ENCODE data around the gene SPANXN4.

Gene SPANXN4

DNA sequence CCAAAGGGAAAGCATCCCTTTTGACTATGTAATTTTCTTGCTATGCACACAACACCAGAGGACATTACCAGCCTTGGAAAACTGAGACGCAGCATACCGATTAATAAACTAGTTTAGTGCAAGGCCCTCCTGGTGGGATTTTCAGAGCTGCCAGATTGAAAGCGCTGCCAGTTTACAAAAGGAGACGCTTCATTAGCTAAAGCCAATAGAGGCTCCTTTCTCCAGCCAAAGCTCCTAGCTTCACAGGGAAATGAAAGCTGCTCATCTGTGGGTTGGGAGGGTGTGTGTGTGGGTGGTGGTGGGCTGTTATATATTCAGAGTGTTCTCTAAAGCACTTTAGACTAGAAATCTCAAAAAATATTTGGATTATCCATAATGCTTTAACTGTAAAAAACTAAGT, 32.4 kb downstream of the SPANXN4 start:
- Histone ChIP-seq H3K4me3 (replicated peaks; ENCODE audit: insufficient read depth, low read length) (no peak overlapping the region), H3K27ac (replicated peaks) (no peak overlapping the region), H3K27me3 (ENCODE audit: insufficient read depth, poor library complexity, severe bottlenecking) (no peaks in the 10 kb centered on the region)
- TF ChIP-seq GABPA (IDR thresholded peaks at IDR 0.05; ENCODE audit: low read depth), result no peak
- no peak for DNase-seq (ENCODE audit: low read depth in 1 of 2, low spot score in 1 of 2)

DNA sequence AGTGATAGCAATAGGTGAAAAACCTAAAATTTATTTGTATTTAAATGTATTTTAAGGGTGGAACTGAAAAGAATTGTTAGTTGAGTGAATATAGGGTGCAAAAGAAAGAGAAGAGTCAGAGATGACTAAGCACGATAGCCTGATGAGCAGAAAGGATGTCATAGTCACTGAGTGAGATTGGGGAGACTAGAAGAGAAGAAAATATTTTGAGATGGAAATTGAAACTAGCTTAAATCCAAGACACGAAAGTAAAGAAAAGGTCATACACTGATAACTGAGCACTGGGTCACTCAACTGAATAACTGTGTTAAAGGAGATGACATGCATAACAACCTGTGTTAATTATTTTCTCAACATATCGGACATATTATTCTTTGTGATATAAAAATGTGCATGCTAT, 55.5 kb downstream of the SPANXN4 start:
- H3K27me3 ChIP-seq (ENCODE audit: insufficient read depth, poor library complexity, severe bottlenecking), result no peaks in the 10 kb centered on the region
- no peak for DNase-seq (ENCODE audit: low read depth in 1 of 2, low spot score in 1 of 2)
- no peak overlapping the region for H3K27ac ChIP-seq (replicated peaks)
- H3K4me3 ChIP-seq (replicated peaks; ENCODE audit: insufficient read depth, low read length), result no peak overlapping the region
- no peak for TF ChIP-seq SPI1 (IDR thresholded peaks at IDR 0.05; ENCODE audit: borderline replicate concordance, low read depth)
- no peak for TF ChIP-seq GABPA (IDR thresholded peaks at IDR 0.05; ENCODE audit: low read depth)
- TF ChIP-seq, protein P1, sequence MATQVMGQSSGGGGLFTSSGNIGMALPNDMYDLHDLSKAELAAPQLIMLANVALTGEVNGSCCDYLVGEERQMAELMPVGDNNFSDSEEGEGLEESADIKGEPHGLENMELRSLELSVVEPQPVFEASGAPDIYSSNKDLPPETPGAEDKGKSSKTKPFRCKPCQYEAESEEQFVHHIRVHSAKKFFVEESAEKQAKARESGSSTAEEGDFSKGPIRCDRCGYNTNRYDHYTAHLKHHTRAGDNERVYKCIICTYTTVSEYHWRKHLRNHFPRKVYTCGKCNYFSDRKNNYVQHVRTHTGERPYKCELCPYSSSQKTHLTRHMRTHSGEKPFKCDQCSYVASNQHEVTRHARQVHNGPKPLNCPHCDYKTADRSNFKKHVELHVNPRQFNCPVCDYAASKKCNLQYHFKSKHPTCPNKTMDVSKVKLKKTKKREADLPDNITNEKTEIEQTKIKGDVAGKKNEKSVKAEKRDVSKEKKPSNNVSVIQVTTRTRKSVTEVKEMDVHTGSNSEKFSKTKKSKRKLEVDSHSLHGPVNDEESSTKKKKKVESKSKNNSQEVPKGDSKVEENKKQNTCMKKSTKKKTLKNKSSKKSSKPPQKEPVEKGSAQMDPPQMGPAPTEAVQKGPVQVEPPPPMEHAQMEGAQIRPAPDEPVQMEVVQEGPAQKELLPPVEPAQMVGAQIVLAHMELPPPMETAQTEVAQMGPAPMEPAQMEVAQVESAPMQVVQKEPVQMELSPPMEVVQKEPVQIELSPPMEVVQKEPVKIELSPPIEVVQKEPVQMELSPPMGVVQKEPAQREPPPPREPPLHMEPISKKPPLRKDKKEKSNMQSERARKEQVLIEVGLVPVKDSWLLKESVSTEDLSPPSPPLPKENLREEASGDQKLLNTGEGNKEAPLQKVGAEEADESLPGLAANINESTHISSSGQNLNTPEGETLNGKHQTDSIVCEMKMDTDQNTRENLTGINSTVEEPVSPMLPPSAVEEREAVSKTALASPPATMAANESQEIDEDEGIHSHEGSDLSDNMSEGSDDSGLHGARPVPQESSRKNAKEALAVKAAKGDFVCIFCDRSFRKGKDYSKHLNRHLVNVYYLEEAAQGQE (IDR thresholded peaks at IDR 0.05; ENCODE audit: insufficient replicate concordance, low read depth), result no peak

DNA sequence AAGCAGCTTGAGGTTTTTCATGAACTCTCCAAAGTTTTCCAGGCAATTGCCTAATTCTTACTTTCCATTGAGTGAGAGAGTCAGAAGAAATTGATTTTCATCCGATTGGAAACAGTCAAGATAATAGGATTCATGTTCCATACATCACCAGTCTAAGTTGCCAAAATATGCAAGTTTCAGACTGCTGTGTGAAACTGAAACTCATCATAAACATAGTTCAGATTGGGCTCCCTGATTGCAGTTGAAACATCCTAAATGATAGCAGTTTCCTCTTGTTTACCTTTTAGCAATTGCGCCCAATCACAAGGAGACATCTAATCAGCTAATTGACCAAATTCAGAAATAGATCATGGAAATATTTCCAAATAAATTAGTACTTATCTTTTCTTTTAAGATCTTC, 56.8 kb downstream of the SPANXN4 start:
- no peak overlapping the region for H3K4me3 ChIP-seq (replicated peaks; ENCODE audit: insufficient read depth, low read length)
- DNase-seq (ENCODE audit: low read depth in 1 of 2, low spot score in 1 of 2), result no peak
- TF ChIP-seq GABPA (IDR thresholded peaks at IDR 0.05; ENCODE audit: low read depth), result no peak
- no peak for TF ChIP-seq POLR2AphosphoS5 (IDR thresholded peaks at IDR 0.05; ENCODE audit: low read depth)
- TF ChIP-seq, protein P2, sequence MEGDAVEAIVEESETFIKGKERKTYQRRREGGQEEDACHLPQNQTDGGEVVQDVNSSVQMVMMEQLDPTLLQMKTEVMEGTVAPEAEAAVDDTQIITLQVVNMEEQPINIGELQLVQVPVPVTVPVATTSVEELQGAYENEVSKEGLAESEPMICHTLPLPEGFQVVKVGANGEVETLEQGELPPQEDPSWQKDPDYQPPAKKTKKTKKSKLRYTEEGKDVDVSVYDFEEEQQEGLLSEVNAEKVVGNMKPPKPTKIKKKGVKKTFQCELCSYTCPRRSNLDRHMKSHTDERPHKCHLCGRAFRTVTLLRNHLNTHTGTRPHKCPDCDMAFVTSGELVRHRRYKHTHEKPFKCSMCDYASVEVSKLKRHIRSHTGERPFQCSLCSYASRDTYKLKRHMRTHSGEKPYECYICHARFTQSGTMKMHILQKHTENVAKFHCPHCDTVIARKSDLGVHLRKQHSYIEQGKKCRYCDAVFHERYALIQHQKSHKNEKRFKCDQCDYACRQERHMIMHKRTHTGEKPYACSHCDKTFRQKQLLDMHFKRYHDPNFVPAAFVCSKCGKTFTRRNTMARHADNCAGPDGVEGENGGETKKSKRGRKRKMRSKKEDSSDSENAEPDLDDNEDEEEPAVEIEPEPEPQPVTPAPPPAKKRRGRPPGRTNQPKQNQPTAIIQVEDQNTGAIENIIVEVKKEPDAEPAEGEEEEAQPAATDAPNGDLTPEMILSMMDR (IDR thresholded peaks at IDR 0.05; ENCODE audit: insufficient read depth, low read length), result no peak
- TF ChIP-seq, protein P1 (IDR thresholded peaks at IDR 0.05; ENCODE audit: insufficient replicate concordance, low read depth), result no peak
- TF ChIP-seq SPI1 (IDR thresholded peaks at IDR 0.05; ENCODE audit: borderline replicate concordance, low read depth), result no peak
- H3K27ac ChIP-seq (replicated peaks), result no peak overlapping the region
- H3K27me3 ChIP-seq (ENCODE audit: insufficient read depth, poor library complexity, severe bottlenecking), result no peaks in the 10 kb centered on the region

Measured in HL-60 (cell line).